ENCODE measurements around the gene FRS2.

GRCh38 chr12:69570545-69571399 lies 100.6 kb downstream of the FRS2 start:
- TF ChIP-seq, protein P1, sequence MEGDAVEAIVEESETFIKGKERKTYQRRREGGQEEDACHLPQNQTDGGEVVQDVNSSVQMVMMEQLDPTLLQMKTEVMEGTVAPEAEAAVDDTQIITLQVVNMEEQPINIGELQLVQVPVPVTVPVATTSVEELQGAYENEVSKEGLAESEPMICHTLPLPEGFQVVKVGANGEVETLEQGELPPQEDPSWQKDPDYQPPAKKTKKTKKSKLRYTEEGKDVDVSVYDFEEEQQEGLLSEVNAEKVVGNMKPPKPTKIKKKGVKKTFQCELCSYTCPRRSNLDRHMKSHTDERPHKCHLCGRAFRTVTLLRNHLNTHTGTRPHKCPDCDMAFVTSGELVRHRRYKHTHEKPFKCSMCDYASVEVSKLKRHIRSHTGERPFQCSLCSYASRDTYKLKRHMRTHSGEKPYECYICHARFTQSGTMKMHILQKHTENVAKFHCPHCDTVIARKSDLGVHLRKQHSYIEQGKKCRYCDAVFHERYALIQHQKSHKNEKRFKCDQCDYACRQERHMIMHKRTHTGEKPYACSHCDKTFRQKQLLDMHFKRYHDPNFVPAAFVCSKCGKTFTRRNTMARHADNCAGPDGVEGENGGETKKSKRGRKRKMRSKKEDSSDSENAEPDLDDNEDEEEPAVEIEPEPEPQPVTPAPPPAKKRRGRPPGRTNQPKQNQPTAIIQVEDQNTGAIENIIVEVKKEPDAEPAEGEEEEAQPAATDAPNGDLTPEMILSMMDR (IDR thresholded peaks at IDR 0.05) = peak; percentile 55 to 75 (median 70)
- TF ChIP-seq POLR2A (IDR thresholded peaks at IDR 0.05) (no peak), POLR2AphosphoS5 (IDR thresholded peaks at IDR 0.05) (peak; percentile 32)

All from prostate gland (tissue), 2 donors.